Colonic mucosa (tissue), 4 donors: Measurements from ENCODE around the gene SMIM8. TPM values are rescaled to one million over a fixed set of nuclear protein-coding genes. Genes with fewer than 3 reads are reported as not detected.

Experiments used
- DNase-seq: peaks from one replicate; pipeline ENCODE4 v3.0.0-alpha.2; 2020
- H3K27ac ChIP-seq: fragments of 200-600 bp; one replicate; pipeline ENCODE4 v1.8.0; 2021
- H3K27me3 ChIP-seq: fragments of 200-600 bp; one replicate; pipeline ENCODE4 v1.8.0; 2021
- H3K36me3 ChIP-seq: fragments of 200-600 bp; one replicate; pipeline ENCODE4 v1.8.0; 2021
- H3K4me1 ChIP-seq: fragments of 200-600 bp; one replicate; pipeline ENCODE4 v1.8.0; 2021; ENCODE audit warnings: mild to moderate bottlenecking
- H3K4me3 ChIP-seq: fragments of 200-600 bp; one replicate; pipeline ENCODE4 v1.8.0; 2021
- H3K9ac ChIP-seq, 2 donors: one replicate each; pipeline ENCODE4 v1.7.0; 2013; ENCODE audit warnings: control low read depth in 2 of 2, low read depth in 2 of 2, low read length in 2 of 2
- H3K9me3 ChIP-seq: fragments of 200-600 bp; one replicate; pipeline ENCODE4 v1.8.0; 2021
- CTCF ChIP-seq: fragments of 200-600 bp; IDR thresholded peaks from one replicate; pipeline ENCODE4 v1.8.0; 2022; ENCODE audit warnings: antibody characterized with exemption, mild to moderate bottlenecking
- intact Hi-C: fragments of 100-400 bp; cut with DNase I; formaldehyde crosslinking; loops from one replicate; pipeline ENCODE4 v1.14.1; 2022
- total RNA-seq, 2 donors: library from RNA; stranded (reverse); fragmentation: NEBNext Ultra II Directional in 1 of 2; extraction: Animal tissue kit (Norgen Biotek cat#: 25700) in 1 of 2; gene quantifications; one replicate each; pipeline ENCODE4 v1.2.1, GENCODE V29; 2021
- donor health status: healthy.
- donor health status: DM: no; HTN: no; CAD: no.
- donor health status: DM: no; HTN: no; CAD: no.

The SMIM8 gene
- total RNA-seq = 1 to 10 TPM; 8.9 to 9.4 TPM

GRCh38 chr6:87322304-87323212, at the start of gene SMIM8:
Gene SMIM8 (plus strand): TSS chr6:87322588. CDS start chr6:87337032, 14,444 bp downstream.
- peak within 1 kb of the TSS; percentile 83 for H3K4me3 ChIP-seq
- TF ChIP-seq CTCF = peak; percentile 98
- no peaks in the 10 kb centered on the region for H3K9me3 ChIP-seq
- DNase-seq = peak; percentile 87
- intact Hi-C loops = no loop called here
- no peaks in the 10 kb centered on the region for H3K36me3 ChIP-seq
- H3K27me3 ChIP-seq = no peaks in the 10 kb centered on the region
- H3K27ac ChIP-seq = peak within 1 kb of the TSS; percentile 36
- H3K9ac ChIP-seq = peak within 1 kb of the TSS; percentile 93 to 94
- H3K4me1 ChIP-seq = no peaks in the 10 kb centered on the region

- intact Hi-C loops = no loop called here
- H3K27me3 ChIP-seq = no peaks in the 10 kb centered on the region
- no peak for DNase-seq
- no peak overlapping the region for H3K27ac ChIP-seq
- TF ChIP-seq CTCF = no peak
- H3K36me3 ChIP-seq = no peaks in the 10 kb centered on the region
- no peak overlapping the region for H3K9ac ChIP-seq
- no peaks in the 10 kb centered on the region for H3K9me3 ChIP-seq
- no peak overlapping the region for H3K4me3 ChIP-seq
- no peaks in the 10 kb centered on the region for H3K4me1 ChIP-seq
These were observed 47.6 kb upstream of the SMIM8 start for GRCh38 chr6:87274660-87275274.

- no peak for TF ChIP-seq CTCF
- no peak for DNase-seq
- Histone ChIP-seq H3K4me3 (no peak overlapping the region), H3K27me3 (no peaks in the 10 kb centered on the region), H3K27ac (no peak overlapping the region), H3K9ac (no peak overlapping the region), H3K4me1 (no peaks in the 10 kb centered on the region), H3K36me3 (no peaks in the 10 kb centered on the region), H3K9me3 (no peaks in the 10 kb centered on the region)
- intact Hi-C loops = no loop called here
These were observed 45.8 kb upstream of the SMIM8 start for GRCh38 chr6:87276624-87277023.

- Histone ChIP-seq H3K9ac (no peak overlapping the region), H3K9me3 (no peaks in the 10 kb centered on the region), H3K36me3 (no peaks in the 10 kb centered on the region), H3K27me3 (no peaks in the 10 kb centered on the region), H3K4me1 (no peaks in the 10 kb centered on the region), H3K27ac (no peak overlapping the region), H3K4me3 (no peak overlapping the region)
- TF ChIP-seq CTCF = no peak
- intact Hi-C loops = no loop called here
- no peak for DNase-seq
These were observed 45.3 kb upstream of the SMIM8 start for GRCh38 chr6:87277123-87277522.

GRCh38 chr6:87279196-87279595, 43.2 kb upstream of the SMIM8 start:
- intact Hi-C loops = no loop called here
- H3K27me3 ChIP-seq = no peaks in the 10 kb centered on the region
- no peak overlapping the region for H3K4me3 ChIP-seq

More at GRCh38 chr6:87279196-87279595, 43.2 kb upstream of the SMIM8 start:
- no peaks in the 10 kb centered on the region for H3K36me3 ChIP-seq
- no peak overlapping the region for H3K9ac ChIP-seq
- no peaks in the 10 kb centered on the region for H3K9me3 ChIP-seq
- no peaks in the 10 kb centered on the region for H3K4me1 ChIP-seq
- no peak for DNase-seq
- no peak for TF ChIP-seq CTCF
- no peak overlapping the region for H3K27ac ChIP-seq
